Upper lobe of left lung (tissue), 4 donors: ENCODE measurements around the gene CPHXL.

Source experiments
- EP300 ChIP-seq, 4 donors: sonication (generic); formaldehyde crosslinking; IDR thresholded peaks; one replicate each; pipeline ENCODE4 v1.5.1; 2017; ENCODE audit warnings: antibody characterized with exemption in 4 of 4, control low read depth in 2 of 4
- POLR2AphosphoS5 ChIP-seq, 2 donors: sonication (generic); formaldehyde crosslinking; IDR thresholded peaks; one replicate each; pipeline ENCODE4 v1.5.1; 2017; ENCODE audit warnings: antibody characterized with exemption in 2 of 2
- TF ChIP-seq, protein P1 (sequence below), 6 experiments: fragments of 450-650 bp in 4 of 6; fragments of 200-600 bp in 2 of 6; sonication (generic) in 2 of 6; IDR thresholded peaks; one replicate each; pipeline ENCODE4 v1.5.1; 2016 to 2019; ENCODE audit warnings: antibody characterized with exemption in 6 of 6

DNA sequence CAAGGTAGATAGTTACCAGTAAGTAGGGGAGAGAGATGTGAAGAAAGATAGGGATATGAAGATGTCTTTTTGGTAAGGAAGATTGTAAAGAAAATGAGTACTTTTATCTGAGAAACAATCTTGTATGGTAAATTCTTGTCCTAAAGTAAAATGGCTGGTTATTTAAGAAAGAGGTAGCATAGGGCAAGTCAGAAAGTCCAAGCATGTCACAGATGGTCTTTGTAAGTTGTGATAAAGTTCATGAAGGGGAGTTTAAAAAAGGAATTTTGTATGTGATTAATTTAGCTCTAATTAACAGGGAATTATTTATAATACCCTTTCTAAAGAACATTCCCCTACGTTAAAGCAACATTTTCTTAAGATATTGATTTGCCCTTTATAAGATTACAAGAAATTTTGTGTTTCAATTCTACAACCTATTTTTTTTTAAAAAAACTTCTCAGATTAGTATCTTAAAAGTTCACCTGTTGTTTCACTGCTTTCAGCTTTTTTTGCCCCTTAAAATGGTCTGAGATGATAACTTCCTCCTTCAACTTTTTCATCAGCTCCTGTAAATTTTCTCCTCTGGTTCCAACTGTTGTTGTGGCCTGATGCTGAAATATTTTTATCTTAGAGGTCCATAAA is 16.2 kb upstream of the CPHXL start:
- no peak for TF ChIP-seq POLR2AphosphoS5 (IDR thresholded peaks at IDR 0.05)
- TF ChIP-seq, protein P1, sequence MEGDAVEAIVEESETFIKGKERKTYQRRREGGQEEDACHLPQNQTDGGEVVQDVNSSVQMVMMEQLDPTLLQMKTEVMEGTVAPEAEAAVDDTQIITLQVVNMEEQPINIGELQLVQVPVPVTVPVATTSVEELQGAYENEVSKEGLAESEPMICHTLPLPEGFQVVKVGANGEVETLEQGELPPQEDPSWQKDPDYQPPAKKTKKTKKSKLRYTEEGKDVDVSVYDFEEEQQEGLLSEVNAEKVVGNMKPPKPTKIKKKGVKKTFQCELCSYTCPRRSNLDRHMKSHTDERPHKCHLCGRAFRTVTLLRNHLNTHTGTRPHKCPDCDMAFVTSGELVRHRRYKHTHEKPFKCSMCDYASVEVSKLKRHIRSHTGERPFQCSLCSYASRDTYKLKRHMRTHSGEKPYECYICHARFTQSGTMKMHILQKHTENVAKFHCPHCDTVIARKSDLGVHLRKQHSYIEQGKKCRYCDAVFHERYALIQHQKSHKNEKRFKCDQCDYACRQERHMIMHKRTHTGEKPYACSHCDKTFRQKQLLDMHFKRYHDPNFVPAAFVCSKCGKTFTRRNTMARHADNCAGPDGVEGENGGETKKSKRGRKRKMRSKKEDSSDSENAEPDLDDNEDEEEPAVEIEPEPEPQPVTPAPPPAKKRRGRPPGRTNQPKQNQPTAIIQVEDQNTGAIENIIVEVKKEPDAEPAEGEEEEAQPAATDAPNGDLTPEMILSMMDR (IDR thresholded peaks at IDR 0.05), result no peak
- no peak for TF ChIP-seq EP300 (IDR thresholded peaks at IDR 0.05)
